H9 (cell line): ENCODE measurements around the gene ADARB2. TPM values are rescaled to one million over a fixed set of nuclear protein-coding genes. Genes with fewer than 3 reads are reported as not detected.

Source experiments
- DNase-seq: peaks from one replicate; pipeline ENCODE4 v3.0.0-alpha.2; 2017
- H2AFZ ChIP-seq: one replicate; pipeline ENCODE4 v1.6.1; 2013; ENCODE audit warnings: mild to moderate bottlenecking, low read length, control low read depth, moderate library complexity
- H2AK5ac ChIP-seq: 2 replicates; pipeline ENCODE4 v1.6.1; 2013; ENCODE audit warnings: low read length, control low read depth, mixed read lengths; ENCODE audit not compliant: insufficient read length
- H2BK120ac ChIP-seq: one replicate; pipeline ENCODE4 v1.6.1; 2013; ENCODE audit warnings: low read depth, mild to moderate bottlenecking, low read length, control low read depth, inconsistent platforms; ENCODE audit not compliant: poor library complexity, severe bottlenecking
- H2BK12ac ChIP-seq: 2 replicates; pipeline ENCODE4 v1.6.1; 2013; ENCODE audit warnings: low read length, control low read depth, mixed read lengths, low read depth; ENCODE audit not compliant: insufficient read length
- H2BK15ac ChIP-seq: 2 replicates; pipeline ENCODE4 v1.6.1; 2013; ENCODE audit warnings: low read depth, low read length, control low read depth
- H2BK20ac ChIP-seq: one replicate; pipeline ENCODE4 v1.6.1; 2013; ENCODE audit warnings: low read depth, mild to moderate bottlenecking, low read length, control low read depth, inconsistent platforms; ENCODE audit not compliant: poor library complexity, severe bottlenecking
- H2BK5ac ChIP-seq: 2 replicates; pipeline ENCODE4 v1.6.1; 2013; ENCODE audit warnings: low read length, control low read depth, mixed read lengths; ENCODE audit not compliant: insufficient read length
- H3K14ac ChIP-seq: 2 replicates; pipeline ENCODE4 v1.6.1; 2013; ENCODE audit warnings: low read length, control low read depth; ENCODE audit not compliant: insufficient read depth
- H3K18ac ChIP-seq: 2 replicates; pipeline ENCODE4 v1.6.1; 2013; ENCODE audit warnings: low read depth, mild to moderate bottlenecking, mixed read lengths, low read length, control low read depth; ENCODE audit not compliant: insufficient read length
- H3K23ac ChIP-seq: 2 replicates; pipeline ENCODE4 v1.6.1; 2013; ENCODE audit warnings: low read length, control low read depth, mixed read lengths, low read depth; ENCODE audit not compliant: insufficient read length
- H3K23me2 ChIP-seq: 2 replicates; pipeline ENCODE4 v1.6.1; 2013; ENCODE audit warnings: low read depth, mild to moderate bottlenecking, mixed read lengths, low read length, control low read depth; ENCODE audit not compliant: insufficient read length, poor library complexity, severe bottlenecking
- H3K27ac ChIP-seq: 2 replicates; pipeline ENCODE4 v1.5.1; 2013; ENCODE audit warnings: low read length, control low read depth, mixed read lengths, low read depth; ENCODE audit not compliant: insufficient read length
- H3K27me3 ChIP-seq: 2 replicates; pipeline ENCODE4 v1.6.1; 2013; ENCODE audit warnings: low read length, control low read depth, inconsistent platforms; ENCODE audit not compliant: insufficient read depth
- H3K4ac ChIP-seq: 2 replicates; pipeline ENCODE4 v1.6.1; 2013; ENCODE audit warnings: low read depth, mild to moderate bottlenecking, control low read depth, inconsistent platforms, low read length, moderate library complexity
- H3K4me1 ChIP-seq: 2 replicates; pipeline ENCODE4 v1.6.1; 2013; ENCODE audit warnings: low read length, control low read depth, inconsistent platforms; ENCODE audit not compliant: insufficient read depth
- H3K4me2 ChIP-seq: 2 replicates; pipeline ENCODE4 v1.6.1; 2013; ENCODE audit warnings: low read length, control low read depth, mixed read lengths; ENCODE audit not compliant: insufficient read length, insufficient read depth
- H3K56ac ChIP-seq: 2 replicates; pipeline ENCODE4 v1.6.1; 2013; ENCODE audit warnings: low read depth, mild to moderate bottlenecking, mixed read lengths, low read length, control low read depth; ENCODE audit not compliant: insufficient read length
- H3K79me1 ChIP-seq: 2 replicates; pipeline ENCODE4 v1.6.1; 2013; ENCODE audit warnings: low read depth, mild to moderate bottlenecking, moderate library complexity, low read length, control low read depth, inconsistent platforms; ENCODE audit not compliant: insufficient read depth, poor library complexity, severe bottlenecking
- H3K79me2 ChIP-seq: 2 replicates; pipeline ENCODE4 v1.6.1; 2013; ENCODE audit warnings: low read length, control low read depth, inconsistent platforms; ENCODE audit not compliant: insufficient read depth
- H3K9ac ChIP-seq: 2 replicates; pipeline ENCODE4 v1.6.1; 2013; ENCODE audit warnings: low read length, control low read depth, mixed read lengths; ENCODE audit not compliant: insufficient read length; ENCODE audit errors: extremely low read depth
- H3K9me3 ChIP-seq: one replicate; pipeline ENCODE4 v1.6.1; 2013; ENCODE audit warnings: low read depth, low read length, inconsistent platforms; ENCODE audit not compliant: control insufficient read depth
- H3T11ph ChIP-seq: one replicate; pipeline ENCODE4 v1.6.1; 2013; ENCODE audit warnings: mild to moderate bottlenecking, low read length, control low read depth, inconsistent platforms
- H4K20me1 ChIP-seq: one replicate; pipeline ENCODE4 v1.6.1; 2013; ENCODE audit not compliant: control insufficient read depth, insufficient read length, insufficient read depth
- H4K5ac ChIP-seq: 2 replicates; pipeline ENCODE4 v1.6.1; 2013; ENCODE audit warnings: low read depth, mild to moderate bottlenecking, mixed read lengths, low read length, control low read depth; ENCODE audit not compliant: insufficient read length
- H4K8ac ChIP-seq: replicated peaks from 2 replicates; pipeline ENCODE4 v1.6.1; 2013; ENCODE audit warnings: low read length, control low read depth, mixed read lengths, low read depth; ENCODE audit not compliant: insufficient read length
- H4K91ac ChIP-seq: 2 replicates; pipeline ENCODE4 v1.6.1; 2013; ENCODE audit warnings: low read depth, mild to moderate bottlenecking, moderate library complexity, mixed read lengths, low read length, control low read depth; ENCODE audit not compliant: insufficient read length
- H3K27ac Mint-ChIP-seq, 3 experiments: 2 replicates in 2 of 3; 3 replicates in 1 of 3; pipeline ENCODE4 v1.8.0; 2020 to 2021; ENCODE audit warnings: mixed read lengths in 3 of 3, mild to moderate bottlenecking in 1 of 3, moderate library complexity in 1 of 3
- H3K27me3 Mint-ChIP-seq: 2 replicates; pipeline ENCODE4 v1.8.0; 2021; ENCODE audit warnings: low read depth, mild to moderate bottlenecking, moderate library complexity, mixed read lengths
- H3K36me3 Mint-ChIP-seq, 3 experiments: 2 replicates in 2 of 3; 3 replicates in 1 of 3; pipeline ENCODE4 v1.8.0; 2020 to 2021; ENCODE audit warnings: low read depth in 3 of 3, mixed read lengths in 3 of 3; ENCODE audit not compliant: insufficient read depth in 1 of 3
- H3K4me1 Mint-ChIP-seq, 2 experiments: 2 replicates each; pipeline ENCODE4 v1.8.0; 2020; ENCODE audit warnings: mixed read lengths in 2 of 2
- H3K4me3 Mint-ChIP-seq, 2 experiments: 2 replicates in 1 of 2; 3 replicates in 1 of 2; pipeline ENCODE4 v1.8.0; 2020 to 2021; ENCODE audit warnings: mild to moderate bottlenecking in 2 of 2, mixed read lengths in 2 of 2, moderate library complexity in 1 of 2
- H3K9me3 Mint-ChIP-seq, 2 experiments: 2 replicates in 1 of 2; 3 replicates in 1 of 2; pipeline ENCODE4 v1.8.0; 2020; ENCODE audit warnings: mild to moderate bottlenecking in 2 of 2, mixed read lengths in 2 of 2, moderate library complexity in 1 of 2
- CTCF ChIP-seq: fragments of 200-600 bp; sonication (generic); conservative IDR thresholded peaks from 3 replicates; pipeline ENCODE4 v1.8.0; 2021; ENCODE audit warnings: antibody characterized with exemption, mild to moderate bottlenecking
- WGBS: extraction: QIAGEN DNeasy Blood & Tissue Kit; methylation state at CpG from one replicate; pipeline ENCODE4 v1.1.7; 2013; ENCODE audit warnings: missing lambda C conversion rate, low lambda C conversion rate, mixed read lengths; ENCODE audit not compliant: insufficient read length; ENCODE audit errors: extremely low coverage; 5-methylcytosine and 5-hydroxymethylcytosine counted together
- total RNA-seq: library from RNA; stranded (reverse); gene quantifications from 2 replicates; pipeline ENCODE4 v1.2.1, GENCODE V29; 2021

ADARB2 gene
- total RNA-seq, 1 experiment from 2014 or later = 0.87 TPM

GRCh38 chr10:1517684-1518083 is 219.6 kb downstream of the ADARB2 start:
- no peak for TF ChIP-seq CTCF

More at GRCh38 chr10:1517684-1518083, 219.6 kb downstream of the ADARB2 start:
- Histone ChIP-seq H2BK20ac (no peak overlapping the region), H3K23ac (no peak overlapping the region), H2BK15ac (no peak overlapping the region), H3K9me3 (no peaks in the 10 kb centered on the region), H2AFZ (no peak overlapping the region), H3K18ac (no peak overlapping the region), H3K27ac (no peak overlapping the region), H3K27me3 (no peaks in the 10 kb centered on the region), H3T11ph (no peak overlapping the region), H4K8ac (no peak overlapping the region), H3K14ac (no peak overlapping the region), H3K4me2 (no peak overlapping the region), H2AK5ac (no peak overlapping the region), H3K56ac (no peak overlapping the region), H2BK5ac (no peak overlapping the region), H3K9ac (no peak overlapping the region), H4K91ac (no peak overlapping the region), H3K79me2 (no peaks in the 10 kb centered on the region), H2BK12ac (no peak overlapping the region), H3K79me1 (no peaks in the 10 kb centered on the region), H4K20me1 (no peaks in the 10 kb centered on the region), H3K4ac (no peak overlapping the region), H3K23me2 (no peaks in the 10 kb centered on the region), H2BK120ac (no peak overlapping the region), H4K5ac (no peak overlapping the region), H3K4me1 (peaks cover 6% of the 10 kb centered on the region)
- no CpG with 5 or more reads among the region's 7 CpGs for WGBS
- Mint-ChIP-seq H3K27me3 (no peaks in the 10 kb centered on the region; the same call in 1 of the 2 replicates), H3K9me3 (no peaks in the 10 kb centered on the region), H3K4me3 (no peak overlapping the region), H3K4me1 (peaks cover 19 to 28% of the 10 kb centered on the region in 2 experiments), H3K27ac (0 out of 7 replicates have a peak overlapping the region, but pooled peaks of 1 of the 3 experiments have one; percentile 62), H3K36me3 (no peaks in the 10 kb centered on the region; a peak in 1 of 7 replicates)
- no peak for DNase-seq
